ENCODE data around the gene PRDX5. TPM values are rescaled to one million over a fixed set of nuclear protein-coding genes. Genes with fewer than 3 reads are reported as not detected.

Gene PRDX5
- total RNA-seq, 6 donors from 2014 or later: 146 to 493 (median 309) TPM

- H3K36me3 ChIP-seq: no peaks in the 10 kb centered on the region
- no peak for TF ChIP-seq CTCF (IDR thresholded peaks at IDR 0.05)
- TF ChIP-seq POLR2AphosphoS5 (IDR thresholded peaks at IDR 0.05): no peak
- TF ChIP-seq EP300 (IDR thresholded peaks at IDR 0.05): no peak
- TF ChIP-seq POLR2A (IDR thresholded peaks at IDR 0.05): no peak
- H3K4me1 ChIP-seq: peaks cover 14 to 23% (median 18%) of the 10 kb centered on the region in 4 donors
- ATAC-seq (ENCODE audit: low FRiP score in 2 of 2) (no peak), DNase-seq (peak in 1 of 2 donors; percentile 75)
- H3K4me3 ChIP-seq: peak overlapping the region; percentile 4 to 46 (median 34)
- no peak overlapping the region for H3K27ac ChIP-seq
- no peaks in the 10 kb centered on the region for H3K9me3 ChIP-seq
- 27 to 33% methylated on average over 33 to 40 of the region's 42 CpGs for WGBS, 2 donors
- peaks cover 0 to 50% (median 33%) of the 10 kb centered on the region in 4 donors for H3K27me3 ChIP-seq
These were observed 25.3 kb upstream of the PRDX5 start for GRCh38 chr11:64292460-64293254.

GRCh38 chr11:64294774-64295173, 23.1 kb upstream of the PRDX5 start:
- H3K9me3 ChIP-seq: no peaks in the 10 kb centered on the region
- ATAC-seq (ENCODE audit: low FRiP score in 2 of 2): no peak
- no peaks in the 10 kb centered on the region for H3K36me3 ChIP-seq
- no peak for TF ChIP-seq POLR2A (IDR thresholded peaks at IDR 0.05)
- no peak for TF ChIP-seq POLR2AphosphoS5 (IDR thresholded peaks at IDR 0.05)
- TF ChIP-seq EP300 (IDR thresholded peaks at IDR 0.05): no peak
- TF ChIP-seq CTCF (IDR thresholded peaks at IDR 0.05): no peak
- peaks cover 23 to 31% (median 27%) of the 10 kb centered on the region in 4 donors for H3K4me1 ChIP-seq
- H3K4me3 ChIP-seq: no peak overlapping the region
- DNase-seq: no peak
- peaks cover 0 to 65% (median 43%) of the 10 kb centered on the region in 4 donors for H3K27me3 ChIP-seq
- WGBS, 2 donors: 50 to 68% methylated on average over 3 of the region's 3 CpGs
- no peak overlapping the region for H3K27ac ChIP-seq

GRCh38 chr11:64295760-64296159, 22.2 kb upstream of the PRDX5 start:
- Histone ChIP-seq H3K27me3 (peaks cover 0 to 72% (median 50%) of the 10 kb centered on the region in 4 donors), H3K9me3 (no peaks in the 10 kb centered on the region), H3K4me1 (peaks cover 33 to 41% (median 37%) of the 10 kb centered on the region in 4 donors), H3K36me3 (no peaks in the 10 kb centered on the region), H3K27ac (no peak overlapping the region), H3K4me3 (no peak overlapping the region)
- DNase-seq: no peak
- ATAC-seq (ENCODE audit: low FRiP score in 2 of 2): no peak
- TF ChIP-seq POLR2A (IDR thresholded peaks at IDR 0.05) (no peak), POLR2AphosphoS5 (IDR thresholded peaks at IDR 0.05) (no peak), CTCF (IDR thresholded peaks at IDR 0.05) (no peak), EP300 (IDR thresholded peaks at IDR 0.05) (no peak)
- WGBS, 2 donors: 81 to 91% methylated on average over 4 of the region's 4 CpGs

GRCh38 chr11:64296236-64296635, 21.7 kb upstream of the PRDX5 start:
- Histone ChIP-seq H3K27me3 (peaks cover 0 to 68% (median 47%) of the 10 kb centered on the region in 4 donors), H3K4me3 (no peak overlapping the region), H3K36me3 (no peaks in the 10 kb centered on the region), H3K9me3 (no peaks in the 10 kb centered on the region), H3K4me1 (peaks cover 34 to 40% (median 37%) of the 10 kb centered on the region in 4 donors), H3K27ac (no peak overlapping the region)
- TF ChIP-seq CTCF (IDR thresholded peaks at IDR 0.05) (no peak), POLR2A (IDR thresholded peaks at IDR 0.05) (no peak), POLR2AphosphoS5 (IDR thresholded peaks at IDR 0.05) (no peak), EP300 (IDR thresholded peaks at IDR 0.05) (no peak)
- no peak for ATAC-seq (ENCODE audit: low FRiP score in 2 of 2)
- WGBS, 2 donors: 11 to 39% methylated on average over 1 of the region's 1 CpG
- no peak for DNase-seq

Data from upper lobe of left lung (tissue), 6 donors.